Activated CD4-positive, alpha-beta T cell treated with anti-CD3 and anti-CD28 coated beads for 36 hours (primary cell): ENCODE data around the gene TYR. TPM values are rescaled to one million over a fixed set of nuclear protein-coding genes. Genes with fewer than 3 reads are reported as not detected.
"Not testable (repeated sequence)": the region's sequence is repeated elsewhere in the genome, so short reads cannot be mapped to it uniquely, and the experiment has no call there.

Experiments used
- ATAC-seq: fragments of 200-7000 bp; cut with Tn5 transposase; one replicate; pipeline ENCODE4 v1.10.0; 2021; ENCODE audit warnings: mild to moderate bottlenecking, moderate library complexity
- CTCF ChIA-PET: fragments of 350-600 bp; sonication (Branson Sonifier 250); formaldehyde crosslinking; loops from one replicate; lab custom pipeline; 2021; ENCODE audit warnings: antibody characterized with exemption; lab: Charles Lee
- POLR2A ChIA-PET: fragments of 350-600 bp; sonication (Branson Sonifier 250); formaldehyde crosslinking; loops from one replicate; lab custom pipeline; 2021; ENCODE audit warnings: antibody characterized with exemption, inconsistent platforms; lab: Charles Lee
- DNase-seq: peaks from one replicate; pipeline ENCODE4 v3.0.0-alpha.2; 2020
- H3K27ac Mint-ChIP-seq: one replicate; pipeline ENCODE4 v1.8.0; 2021; ENCODE audit warnings: mixed read lengths
- H3K27me3 Mint-ChIP-seq: one replicate; pipeline ENCODE4 v1.8.0; 2021; ENCODE audit warnings: mixed read lengths
- H3K36me3 Mint-ChIP-seq: one replicate; pipeline ENCODE4 v1.8.0; 2021; ENCODE audit warnings: low read depth, mixed read lengths
- H3K4me1 Mint-ChIP-seq: one replicate; pipeline ENCODE4 v1.8.0; 2021; ENCODE audit warnings: mixed read lengths
- H3K4me3 Mint-ChIP-seq: one replicate; pipeline ENCODE4 v1.8.0; 2021; ENCODE audit warnings: mild to moderate bottlenecking, moderate library complexity, mixed read lengths
- H3K9me3 Mint-ChIP-seq: one replicate; pipeline ENCODE4 v1.8.0; 2021; ENCODE audit warnings: low read depth, mixed read lengths
- intact Hi-C, 2 experiments: fragments of 100-400 bp; cut with DNase I in 1 of 2; cut with micrococcal nuclease in 1 of 2; formaldehyde crosslinking; loops; one replicate each; pipeline versions ENCODE4 v1.14.2 to v1.15.1; 2022 to 2024; cut with DNase I, micrococcal nuclease
- total RNA-seq, 2 experiments: library from RNA; stranded (reverse); gene quantifications; one replicate each; pipeline ENCODE4 v1.2.3, GENCODE V29; 2021

The TYR gene
- total RNA-seq, 2 experiments from 2014 or later = not detected

- POLR2A ChIA-PET, H3K4me3 Mint-ChIP-seq: not testable (repeated sequence)
These were observed 95.5 kb downstream of the TYR start for GRCh38 chr11:89273220-89273619.

GRCh38 chr11:89275966-89276365 lies 98.3 kb downstream of the TYR start:
- no peak for DNase-seq
- intact Hi-C loops = no loop called here
- CTCF ChIA-PET = no interaction called here

More at GRCh38 chr11:89273220-89273619, 95.5 kb downstream of the TYR start:
- H3K27me3 Mint-ChIP-seq, H3K36me3 Mint-ChIP-seq, H3K4me1 Mint-ChIP-seq, CTCF ChIA-PET, intact Hi-C loops, H3K27ac Mint-ChIP-seq, H3K9me3 Mint-ChIP-seq: not testable (repeated sequence)
- DNase-seq (peak; percentile 10), ATAC-seq (peak; percentile 39)

GRCh38 chr11:89279176-89279575 lies 101.5 kb downstream of the TYR start:
- ATAC-seq = no peak

More at GRCh38 chr11:89275966-89276365, 98.3 kb downstream of the TYR start:
- Mint-ChIP-seq H3K36me3 (no peaks in the 10 kb centered on the region), H3K4me1 (peaks cover 8% of the 10 kb centered on the region), H3K9me3 (no peaks in the 10 kb centered on the region), H3K27ac (no peak overlapping the region), H3K27me3 (no peaks in the 10 kb centered on the region), H3K4me3 (no peak overlapping the region)
- ATAC-seq = no peak
- POLR2A ChIA-PET = no interaction called here

GRCh38 chr11:89281032-89281677 lies 103.5 kb downstream of the TYR start:
- ATAC-seq, POLR2A ChIA-PET: not testable (repeated sequence)

More at GRCh38 chr11:89279176-89279575, 101.5 kb downstream of the TYR start:
- intact Hi-C loops = no loop called here
- DNase-seq = no peak
- Mint-ChIP-seq H3K27ac (no peak overlapping the region), H3K27me3 (peaks cover 2% of the 10 kb centered on the region), H3K9me3 (no peaks in the 10 kb centered on the region), H3K36me3 (no peaks in the 10 kb centered on the region), H3K4me1 (no peaks in the 10 kb centered on the region), H3K4me3 (no peak overlapping the region)
- ChIA-PET POLR2A (no interaction called here), CTCF (no interaction called here)

GRCh38 chr11:89286601-89287000 lies 108.9 kb downstream of the TYR start:
- POLR2A ChIA-PET, H3K36me3 Mint-ChIP-seq, DNase-seq, CTCF ChIA-PET, H3K9me3 Mint-ChIP-seq, H3K27me3 Mint-ChIP-seq, ATAC-seq, intact Hi-C loops, H3K4me3 Mint-ChIP-seq: not testable (repeated sequence)
- peaks cover 12% of the 10 kb centered on the region for H3K4me1 Mint-ChIP-seq
- H3K27ac Mint-ChIP-seq = peak overlapping the region; percentile 43

More at GRCh38 chr11:89281032-89281677, 103.5 kb downstream of the TYR start:
- H3K36me3 Mint-ChIP-seq, H3K27me3 Mint-ChIP-seq, intact Hi-C loops, CTCF ChIA-PET, H3K4me1 Mint-ChIP-seq, DNase-seq, H3K9me3 Mint-ChIP-seq, H3K27ac Mint-ChIP-seq, H3K4me3 Mint-ChIP-seq: not testable (repeated sequence)

- POLR2A ChIA-PET, ATAC-seq, H3K27me3 Mint-ChIP-seq, H3K27ac Mint-ChIP-seq, H3K4me3 Mint-ChIP-seq, DNase-seq, CTCF ChIA-PET, intact Hi-C loops, H3K9me3 Mint-ChIP-seq, H3K36me3 Mint-ChIP-seq: not testable (repeated sequence)
- H3K4me1 Mint-ChIP-seq = peaks cover 12% of the 10 kb centered on the region
These were observed 110.3 kb downstream of the TYR start for GRCh38 chr11:89288004-89288403.

GRCh38 chr11:89293965-89294679 lies 116.4 kb downstream of the TYR start:
- no peaks in the 10 kb centered on the region for H3K4me1 Mint-ChIP-seq
- H3K4me3 Mint-ChIP-seq = no peak overlapping the region
- ChIA-PET POLR2A (no interaction called here), CTCF (no interaction called here)
- no peak for DNase-seq
- no peaks in the 10 kb centered on the region for H3K36me3 Mint-ChIP-seq
- H3K27me3 Mint-ChIP-seq = peaks cover 3% of the 10 kb centered on the region
- H3K27ac Mint-ChIP-seq = no peak overlapping the region
- no peak for ATAC-seq
- H3K9me3 Mint-ChIP-seq = no peaks in the 10 kb centered on the region
- intact Hi-C loops = no loop called here

GRCh38 chr11:89295023-89295422 lies 117.3 kb downstream of the TYR start:
- ATAC-seq, H3K27ac Mint-ChIP-seq, intact Hi-C loops, H3K4me3 Mint-ChIP-seq, POLR2A ChIA-PET, H3K36me3 Mint-ChIP-seq, H3K4me1 Mint-ChIP-seq, H3K9me3 Mint-ChIP-seq, H3K27me3 Mint-ChIP-seq, CTCF ChIA-PET, DNase-seq: not testable (repeated sequence)

- H3K4me3 Mint-ChIP-seq, H3K4me1 Mint-ChIP-seq, ATAC-seq, H3K27ac Mint-ChIP-seq, DNase-seq, H3K36me3 Mint-ChIP-seq, CTCF ChIA-PET, H3K27me3 Mint-ChIP-seq, POLR2A ChIA-PET, intact Hi-C loops, H3K9me3 Mint-ChIP-seq: not testable (repeated sequence)
These were observed 125.4 kb downstream of the TYR start for GRCh38 chr11:89303029-89303428.

GRCh38 chr11:89308272-89308671 lies 130.6 kb downstream of the TYR start:
- H3K36me3 Mint-ChIP-seq, POLR2A ChIA-PET, H3K27ac Mint-ChIP-seq, DNase-seq, intact Hi-C loops, H3K27me3 Mint-ChIP-seq, H3K9me3 Mint-ChIP-seq, H3K4me3 Mint-ChIP-seq, ATAC-seq, H3K4me1 Mint-ChIP-seq, CTCF ChIA-PET: not testable (repeated sequence)

- CTCF ChIA-PET, DNase-seq, POLR2A ChIA-PET, H3K27me3 Mint-ChIP-seq, intact Hi-C loops, H3K27ac Mint-ChIP-seq, H3K4me3 Mint-ChIP-seq, H3K36me3 Mint-ChIP-seq, H3K9me3 Mint-ChIP-seq, H3K4me1 Mint-ChIP-seq, ATAC-seq: not testable (repeated sequence)
These were observed 131.8 kb downstream of the TYR start for GRCh38 chr11:89309321-89309985.
